H1 (cell line): Measurements from ENCODE around the gene CLDN9.

Experiments
- CTCF ChIP-seq, 3 experiments: IDR thresholded peaks; 1 replicate in 2 of 3; 2 replicates in 1 of 3; pipeline versions ENCODE4 v1.5.1 to v1.6.1; 2011; ENCODE audit warnings: low read length in 3 of 3, mild to moderate bottlenecking in 3 of 3, inconsistent platforms in 2 of 3, low read depth in 1 of 3, moderate library complexity in 1 of 3; ENCODE audit not compliant: insufficient read depth in 1 of 3; ENCODE audit errors: control extremely low read depth in 1 of 3
- EZH2 ChIP-seq: fragments of 200-600 bp; sonication (generic); IDR thresholded peaks from 2 replicates; pipeline ENCODE4 v1.7.1; 2012; ENCODE audit warnings: low read depth, mild to moderate bottlenecking, moderate library complexity, low read length, inconsistent platforms; ENCODE audit not compliant: severe bottlenecking
- SUZ12 ChIP-seq: fragments of 200-600 bp; sonication (generic); IDR thresholded peaks from 2 replicates; pipeline ENCODE4 v1.6.1; 2012; ENCODE audit warnings: mild to moderate bottlenecking, inconsistent platforms, low read length, moderate library complexity, mixed read lengths

DNA sequence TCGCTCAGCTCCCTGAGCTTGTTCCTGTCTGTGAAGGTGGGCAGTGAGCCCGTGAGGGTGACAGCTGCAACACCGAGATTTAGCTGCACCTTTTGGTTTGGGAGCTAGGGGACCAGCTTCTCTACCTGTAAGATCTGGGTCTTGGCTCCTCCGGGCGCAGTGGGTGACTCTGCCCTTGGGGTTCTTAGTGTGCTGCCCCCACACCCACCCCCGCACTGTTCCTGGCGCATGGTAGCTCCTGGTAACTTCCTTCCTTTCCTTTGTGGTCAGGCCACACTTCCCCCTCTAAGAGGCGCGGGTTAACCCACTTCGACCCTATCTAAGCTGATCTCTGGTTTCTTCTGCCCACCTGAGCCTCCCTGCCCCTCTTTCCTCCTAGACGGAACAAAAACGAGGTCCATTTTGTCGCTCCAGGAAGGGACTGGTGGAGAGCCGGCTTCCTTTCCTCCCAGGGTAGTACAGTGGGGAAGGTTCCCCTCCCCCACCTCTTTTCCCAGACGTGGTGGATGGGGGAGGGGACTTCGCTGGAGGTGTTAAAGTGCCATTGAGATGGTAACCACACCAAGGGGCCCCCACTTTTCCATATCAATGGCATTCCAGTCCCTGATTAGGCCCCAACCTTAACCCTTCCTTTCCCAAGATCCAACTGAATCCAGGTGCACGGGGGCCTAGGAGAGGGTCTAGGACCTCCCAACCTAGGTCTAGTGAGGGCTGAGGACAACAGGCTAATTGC lies 4.6 kb upstream of the CLDN9 start:
- TF ChIP-seq EZH2 (no peak), CTCF (IDR thresholded peaks at IDR 0.05; ENCODE audit: control extremely low read depth in 1 of 3, insufficient read depth in 1 of 3, low read depth in 1 of 3, low read length in 3 of 3) (no peak), SUZ12 (no peak)
